GM12864 (cell line): ENCODE measurements around the gene CYP19A1.

ENCODE experiments used
- DNase-seq: peaks from one replicate; pipeline ENCODE4 v3.0.0-alpha.2; 2011; ENCODE audit warnings: low read depth
- H3K4me3 ChIP-seq: 2 replicates; pipeline ENCODE4 v1.5.1; 2011; ENCODE audit warnings: mild to moderate bottlenecking, low read depth, low read length, control low read depth
- CTCF ChIP-seq: IDR thresholded peaks from 2 replicates; pipeline ENCODE4 v1.5.1; 2011; ENCODE audit warnings: low read depth, mild to moderate bottlenecking, moderate library complexity, low read length, control low read depth, inconsistent platforms; ENCODE audit errors: missing control alignments

The CYP19A1 gene

GRCh38 chr15:51280838-51281237, 57.6 kb downstream of the CYP19A1 start:
- H3K4me3 ChIP-seq, result no peak overlapping the region
- DNase-seq, result no peak
- TF ChIP-seq CTCF, result no peak

GRCh38 chr15:51279391-51279790, 59.0 kb downstream of the CYP19A1 start:
- TF ChIP-seq CTCF, result no peak
- H3K4me3 ChIP-seq, result no peak overlapping the region
- no peak for DNase-seq

- TF ChIP-seq CTCF, result no peak
- no peak overlapping the region for H3K4me3 ChIP-seq
- no peak for DNase-seq
Measured at GRCh38 chr15:51277101-51277500, 61.3 kb downstream of the CYP19A1 start.

GRCh38 chr15:51274956-51275355, 63.4 kb downstream of the CYP19A1 start:
- no peak overlapping the region for H3K4me3 ChIP-seq
- no peak for TF ChIP-seq CTCF
- DNase-seq, result no peak

GRCh38 chr15:51270706-51271105, 67.7 kb downstream of the CYP19A1 start:
- no peak for DNase-seq
- TF ChIP-seq CTCF, result no peak

GRCh38 chr15:51269496-51269895, 68.9 kb downstream of the CYP19A1 start:
- H3K4me3 ChIP-seq, result no peak overlapping the region
- no peak for TF ChIP-seq CTCF
- DNase-seq, result no peak

More at GRCh38 chr15:51270706-51271105, 67.7 kb downstream of the CYP19A1 start:
- H3K4me3 ChIP-seq, result no peak overlapping the region

GRCh38 chr15:51267703-51268083, 70.7 kb downstream of the CYP19A1 start:
- DNase-seq, result no peak
- no peak overlapping the region for H3K4me3 ChIP-seq

More at GRCh38 chr15:51267703-51268083, 70.7 kb downstream of the CYP19A1 start:
- no peak for TF ChIP-seq CTCF
